ENCODE results near the gene OGFRL1. TPM values are rescaled to one million over a fixed set of nuclear protein-coding genes. Genes with fewer than 3 reads are reported as not detected.
"Not testable (repeated sequence)": the region's sequence is repeated elsewhere in the genome, so short reads cannot be mapped to it uniquely, and the experiment has no call there.

The OGFRL1 gene
- polyA plus RNA-seq, 4 donors = 0.22 to 6.8 (median 2.7) TPM

DNA sequence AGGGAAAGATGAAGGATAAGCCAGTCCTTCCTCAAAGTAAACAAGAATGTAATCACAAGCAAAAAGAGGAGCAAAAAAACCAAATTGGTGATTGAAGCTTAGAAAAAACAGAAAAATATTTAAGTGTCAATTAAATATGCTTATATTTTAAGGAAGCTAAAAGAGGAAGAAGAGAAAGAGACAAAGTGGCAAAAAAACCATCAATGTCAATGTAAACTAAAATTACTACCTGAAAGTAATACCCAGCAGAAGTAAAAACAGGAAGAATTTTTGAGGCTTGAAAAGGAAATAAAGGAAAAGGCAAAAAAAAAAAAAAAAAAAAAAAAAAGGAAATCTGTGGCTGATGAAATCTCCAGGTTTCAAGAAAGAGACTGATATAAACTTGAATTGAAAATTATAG, 36.2 kb upstream of the OGFRL1 start:
- no peak for DNase-seq
- FAIRE-seq = no peak
- no peaks in the 10 kb centered on the region for H3K27me3 ChIP-seq (ENCODE audit: control insufficient read depth in 3 of 3, insufficient read depth in 3 of 3, low read length in 3 of 3)

DNA sequence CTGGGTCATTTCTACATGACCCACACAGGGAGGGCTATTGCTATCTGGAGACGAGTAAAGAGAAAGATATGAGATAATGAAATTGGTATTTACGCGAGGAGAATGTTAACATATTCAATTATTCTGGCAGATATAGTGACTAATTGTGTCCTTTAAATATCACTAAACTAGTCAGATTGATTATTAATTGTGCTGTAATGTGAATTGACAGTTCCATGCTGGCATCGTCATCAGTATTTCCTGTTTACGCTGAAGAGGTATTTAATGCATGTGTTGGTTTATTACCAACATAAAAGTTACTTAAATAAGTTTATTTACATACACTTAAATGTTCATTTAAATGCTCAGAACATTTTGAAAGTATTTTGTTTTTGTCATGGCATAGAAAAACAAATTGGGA, 35.7 kb upstream of the OGFRL1 start:
- FAIRE-seq = no peak
- H3K4me3 ChIP-seq (ENCODE audit: low read depth in 1 of 3, low read length in 3 of 3) = no peak overlapping the region

More for the DNA sequence above, 36.2 kb upstream of the OGFRL1 start:
- Histone ChIP-seq H3K9me3 (ENCODE audit: control insufficient read depth in 2 of 2, insufficient read depth in 1 of 2, low read depth in 1 of 2, low read length in 1 of 2) (no peaks in the 10 kb centered on the region), H3K4me3 (ENCODE audit: low read depth in 1 of 3, low read length in 3 of 3) (no peak overlapping the region), H3K4me1 (ENCODE audit: control insufficient read depth in 3 of 3, insufficient read depth in 2 of 3, low read depth in 1 of 3, low read length in 2 of 3) (no peaks in the 10 kb centered on the region), H3K36me3 (ENCODE audit: control insufficient read depth in 3 of 3, insufficient read depth in 2 of 3, low read depth in 1 of 3, low read length in 3 of 3) (no peaks in the 10 kb centered on the region), H3K27ac (ENCODE audit: low read depth in 1 of 3, low read length in 2 of 3) (no peak overlapping the region)

DNA sequence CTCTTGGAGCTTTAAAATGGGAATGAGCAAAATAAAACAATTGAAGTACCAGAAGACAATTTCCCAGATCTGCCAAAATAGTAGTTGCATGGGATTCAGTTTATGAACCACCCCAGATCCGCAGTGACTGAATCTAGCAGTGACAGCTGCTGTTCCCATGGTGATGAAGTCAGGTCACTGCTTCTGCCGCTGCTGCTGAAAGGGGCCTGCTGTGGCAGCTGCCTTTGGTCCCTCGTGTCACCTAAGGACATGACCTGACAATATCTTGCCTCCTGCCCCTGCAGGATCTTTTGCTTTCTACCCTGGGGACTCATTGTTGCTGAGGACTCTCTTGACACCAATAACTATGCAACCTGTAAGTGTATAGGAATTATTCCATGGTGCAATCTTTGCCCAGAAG, 34.3 kb upstream of the OGFRL1 start:
- H3K36me3 ChIP-seq (ENCODE audit: control insufficient read depth in 3 of 3, insufficient read depth in 2 of 3, low read depth in 1 of 3, low read length in 3 of 3) = no peaks in the 10 kb centered on the region
- no peak overlapping the region for H3K27ac ChIP-seq (ENCODE audit: low read depth in 1 of 3, low read length in 2 of 3)
- no peak for DNase-seq
- no peak for FAIRE-seq
- no peaks in the 10 kb centered on the region for H3K27me3 ChIP-seq (ENCODE audit: control insufficient read depth in 3 of 3, insufficient read depth in 3 of 3, low read length in 3 of 3)
- H3K9me3 ChIP-seq (ENCODE audit: control insufficient read depth in 2 of 2, insufficient read depth in 1 of 2, low read depth in 1 of 2, low read length in 1 of 2) = no peaks in the 10 kb centered on the region
- 19 to 33% (median 29%) methylated on average over 3 of the region's 3 CpGs for WGBS, 3 donors
- no peaks in the 10 kb centered on the region for H3K4me1 ChIP-seq (ENCODE audit: control insufficient read depth in 3 of 3, insufficient read depth in 2 of 3, low read depth in 1 of 3, low read length in 2 of 3)
- H3K4me3 ChIP-seq (ENCODE audit: low read depth in 1 of 3, low read length in 3 of 3) = no peak overlapping the region

More for the DNA sequence above, 35.7 kb upstream of the OGFRL1 start:
- no peak for DNase-seq
- Histone ChIP-seq H3K9me3 (ENCODE audit: control insufficient read depth in 2 of 2, insufficient read depth in 1 of 2, low read depth in 1 of 2, low read length in 1 of 2) (no peaks in the 10 kb centered on the region), H3K27me3 (ENCODE audit: control insufficient read depth in 3 of 3, insufficient read depth in 3 of 3, low read length in 3 of 3) (no peaks in the 10 kb centered on the region), H3K27ac (ENCODE audit: low read depth in 1 of 3, low read length in 2 of 3) (no peak overlapping the region), H3K36me3 (ENCODE audit: control insufficient read depth in 3 of 3, insufficient read depth in 2 of 3, low read depth in 1 of 3, low read length in 3 of 3) (no peaks in the 10 kb centered on the region), H3K4me1 (ENCODE audit: control insufficient read depth in 3 of 3, insufficient read depth in 2 of 3, low read depth in 1 of 3, low read length in 2 of 3) (no peaks in the 10 kb centered on the region)
- 41 to 53% (median 42%) methylated on average over 5 of the region's 5 CpGs for WGBS, 3 donors

DNA sequence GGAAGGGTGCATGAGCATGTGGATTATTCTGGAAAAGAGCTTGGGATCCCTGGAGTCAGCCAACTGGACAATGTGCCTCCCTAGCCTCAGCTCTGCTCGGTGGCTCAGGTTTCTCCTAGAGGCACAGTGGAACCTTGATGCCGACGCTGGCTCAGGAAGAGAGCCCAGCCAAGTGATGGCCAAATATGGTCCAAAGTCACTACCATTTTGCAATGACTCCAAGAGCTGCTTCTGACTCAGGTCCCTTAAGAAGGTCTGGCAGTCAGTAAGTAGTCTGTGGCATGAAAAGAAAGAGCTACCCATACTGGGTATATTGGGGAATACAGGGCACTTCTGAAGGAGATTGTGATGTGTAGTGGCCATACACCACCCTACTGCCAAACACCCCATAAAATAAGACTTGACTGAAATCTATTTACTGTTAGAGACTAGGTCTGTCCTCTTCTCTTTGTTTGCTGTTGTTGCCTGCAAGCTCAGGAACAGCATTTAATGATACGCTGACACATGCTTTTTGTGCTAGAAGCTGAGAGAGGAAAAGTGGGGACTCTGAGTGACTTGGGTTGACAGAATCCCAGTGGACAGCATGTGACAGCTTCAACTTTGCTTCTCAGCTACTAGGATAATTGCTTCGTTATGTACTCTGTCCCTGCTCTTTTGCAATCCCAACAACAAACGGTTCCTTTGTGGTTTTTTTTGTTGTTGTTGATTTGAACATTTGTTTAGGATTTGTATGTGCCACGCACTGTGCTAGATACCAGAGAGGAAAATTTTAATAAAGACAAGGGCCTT, 30.3 kb upstream of the OGFRL1 start:
- Histone ChIP-seq H3K4me1 (ENCODE audit: control insufficient read depth in 3 of 3, insufficient read depth in 2 of 3, low read depth in 1 of 3, low read length in 2 of 3) (no peaks in the 10 kb centered on the region), H3K27me3 (ENCODE audit: control insufficient read depth in 3 of 3, insufficient read depth in 3 of 3, low read length in 3 of 3) (no peaks in the 10 kb centered on the region), H3K9me3 (ENCODE audit: control insufficient read depth in 2 of 2, insufficient read depth in 1 of 2, low read depth in 1 of 2, low read length in 1 of 2) (no peaks in the 10 kb centered on the region), H3K36me3 (ENCODE audit: control insufficient read depth in 3 of 3, insufficient read depth in 2 of 3, low read depth in 1 of 3, low read length in 3 of 3) (no peaks in the 10 kb centered on the region), H3K27ac (ENCODE audit: low read depth in 1 of 3, low read length in 2 of 3) (no peak overlapping the region), H3K4me3 (ENCODE audit: low read depth in 1 of 3, low read length in 3 of 3) (no peak overlapping the region)
- FAIRE-seq (no peak), DNase-seq (no peak)
- WGBS, 3 donors = 69 to 81% (median 72%) methylated on average over 7 of the region's 7 CpGs

DNA sequence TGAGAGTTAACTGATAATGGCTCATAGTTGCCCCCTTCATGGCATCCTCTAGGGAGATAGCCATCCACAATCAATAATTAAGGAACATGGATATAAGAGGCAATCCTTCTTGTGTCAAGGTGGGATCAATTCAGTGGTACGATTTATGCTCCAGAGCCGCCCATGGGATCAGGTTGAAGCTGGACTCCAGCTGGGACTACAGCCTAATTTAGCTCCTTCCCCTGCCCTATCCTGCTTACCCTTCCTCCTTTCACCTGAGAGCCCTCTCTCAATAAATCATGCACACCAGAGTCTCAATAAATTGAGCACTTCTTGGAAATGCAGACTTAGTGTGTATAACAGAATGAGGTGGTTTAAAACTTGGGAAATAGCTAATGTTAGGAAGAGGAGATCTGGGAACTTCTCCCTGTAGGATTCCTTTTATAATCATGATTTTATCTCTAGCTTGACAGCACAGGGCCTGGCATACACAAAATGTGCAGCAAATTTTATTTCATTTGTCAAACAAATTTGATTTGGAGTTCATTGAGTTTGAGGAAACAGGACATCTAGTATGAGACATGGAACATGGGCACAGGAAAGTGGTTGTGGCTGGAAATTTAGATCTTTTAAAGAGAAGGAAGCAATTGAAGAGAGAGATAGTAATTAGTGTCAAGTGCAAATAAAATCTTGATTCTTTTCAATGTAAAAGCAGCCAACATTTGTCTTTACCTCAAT, 28.6 kb upstream of the OGFRL1 start:
- Histone ChIP-seq H3K4me3 (ENCODE audit: low read depth in 1 of 3, low read length in 3 of 3) (no peak overlapping the region), H3K36me3 (ENCODE audit: control insufficient read depth in 3 of 3, insufficient read depth in 2 of 3, low read depth in 1 of 3, low read length in 3 of 3) (no peaks in the 10 kb centered on the region), H3K27me3 (ENCODE audit: control insufficient read depth in 3 of 3, insufficient read depth in 3 of 3, low read length in 3 of 3) (no peaks in the 10 kb centered on the region), H3K27ac (ENCODE audit: low read depth in 1 of 3, low read length in 2 of 3) (no peak overlapping the region), H3K4me1 (ENCODE audit: control insufficient read depth in 3 of 3, insufficient read depth in 2 of 3, low read depth in 1 of 3, low read length in 2 of 3) (no peaks in the 10 kb centered on the region), H3K9me3 (ENCODE audit: control insufficient read depth in 2 of 2, insufficient read depth in 1 of 2, low read depth in 1 of 2, low read length in 1 of 2) (no peaks in the 10 kb centered on the region)
- no peak for FAIRE-seq
- DNase-seq = no peak
- WGBS, 3 donors = 85 to 93% (median 89%) methylated on average over 2 of the region's 2 CpGs

DNA sequence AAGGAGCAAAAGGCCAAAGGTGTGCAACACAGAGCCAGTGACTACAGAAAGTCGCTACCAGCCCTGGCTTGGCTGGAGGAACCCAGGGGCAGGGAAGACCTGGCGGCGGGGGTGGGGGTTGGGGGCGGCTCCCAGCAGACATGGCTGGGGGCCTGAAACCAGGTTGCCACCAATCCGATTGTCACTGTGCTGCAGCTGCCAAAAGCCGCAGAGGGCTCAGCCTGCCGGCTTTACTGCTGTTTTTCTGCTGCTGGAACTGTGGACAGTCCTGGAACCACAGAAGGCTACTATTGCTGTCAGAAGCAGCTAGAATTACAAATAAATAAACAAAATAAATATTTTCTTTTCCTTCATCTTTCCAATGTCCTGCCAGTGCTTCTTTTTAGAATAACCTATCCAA, 25.7 kb upstream of the OGFRL1 start:
- WGBS, 3 donors = 77 to 89% (median 78%) methylated on average over 7 of the region's 7 CpGs
- Histone ChIP-seq H3K27ac (ENCODE audit: low read depth in 1 of 3, low read length in 2 of 3) (no peak overlapping the region), H3K9me3 (ENCODE audit: control insufficient read depth in 2 of 2, insufficient read depth in 1 of 2, low read depth in 1 of 2, low read length in 1 of 2) (no peaks in the 10 kb centered on the region), H3K27me3 (ENCODE audit: control insufficient read depth in 3 of 3, insufficient read depth in 3 of 3, low read length in 3 of 3) (no peaks in the 10 kb centered on the region), H3K4me3 (ENCODE audit: low read depth in 1 of 3, low read length in 3 of 3) (no peak overlapping the region), H3K4me1 (ENCODE audit: control insufficient read depth in 3 of 3, insufficient read depth in 2 of 3, low read depth in 1 of 3, low read length in 2 of 3) (no peaks in the 10 kb centered on the region), H3K36me3 (ENCODE audit: control insufficient read depth in 3 of 3, insufficient read depth in 2 of 3, low read depth in 1 of 3, low read length in 3 of 3) (no peaks in the 10 kb centered on the region)
- FAIRE-seq = no peak
- no peak for DNase-seq

DNA sequence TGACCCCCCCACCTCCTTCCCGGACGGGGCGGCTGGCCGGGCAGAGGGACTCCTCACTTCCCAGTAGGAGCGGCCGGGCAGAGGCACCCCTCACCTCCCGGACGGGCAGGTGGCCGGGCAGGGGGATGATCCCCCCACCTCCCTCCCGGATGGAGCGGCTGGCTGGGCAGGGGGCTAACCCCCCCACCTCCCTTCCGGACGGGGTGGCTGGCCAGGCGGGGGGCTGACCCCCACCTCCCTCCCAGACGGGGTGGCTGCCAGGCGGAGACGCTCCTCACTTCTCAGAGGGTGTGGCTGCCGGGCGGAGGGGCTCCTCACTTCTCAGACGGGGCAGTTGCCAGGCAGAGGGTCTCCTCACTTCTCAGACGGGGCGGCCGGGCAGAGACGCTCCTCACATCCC, 22.2 kb upstream of the OGFRL1 start:
- not testable (repeated sequence) for H3K27ac ChIP-seq (ENCODE audit: low read depth in 1 of 3, low read length in 2 of 3); FAIRE-seq; H3K4me3 ChIP-seq (ENCODE audit: low read depth in 1 of 3, low read length in 3 of 3); H3K36me3 ChIP-seq (ENCODE audit: control insufficient read depth in 3 of 3, insufficient read depth in 2 of 3, low read depth in 1 of 3, low read length in 3 of 3); H3K27me3 ChIP-seq (ENCODE audit: control insufficient read depth in 3 of 3, insufficient read depth in 3 of 3, low read length in 3 of 3); DNase-seq; H3K4me1 ChIP-seq (ENCODE audit: control insufficient read depth in 3 of 3, insufficient read depth in 2 of 3, low read depth in 1 of 3, low read length in 2 of 3)
- H3K9me3 ChIP-seq (ENCODE audit: control insufficient read depth in 2 of 2, insufficient read depth in 1 of 2, low read depth in 1 of 2, low read length in 1 of 2) = peaks cover 0 to 12% of the 10 kb centered on the region in 2 donors
- 93 to 100% (median 95%) methylated on average over 8 to 24 of the region's 24 CpGs for WGBS, 3 donors

DNA sequence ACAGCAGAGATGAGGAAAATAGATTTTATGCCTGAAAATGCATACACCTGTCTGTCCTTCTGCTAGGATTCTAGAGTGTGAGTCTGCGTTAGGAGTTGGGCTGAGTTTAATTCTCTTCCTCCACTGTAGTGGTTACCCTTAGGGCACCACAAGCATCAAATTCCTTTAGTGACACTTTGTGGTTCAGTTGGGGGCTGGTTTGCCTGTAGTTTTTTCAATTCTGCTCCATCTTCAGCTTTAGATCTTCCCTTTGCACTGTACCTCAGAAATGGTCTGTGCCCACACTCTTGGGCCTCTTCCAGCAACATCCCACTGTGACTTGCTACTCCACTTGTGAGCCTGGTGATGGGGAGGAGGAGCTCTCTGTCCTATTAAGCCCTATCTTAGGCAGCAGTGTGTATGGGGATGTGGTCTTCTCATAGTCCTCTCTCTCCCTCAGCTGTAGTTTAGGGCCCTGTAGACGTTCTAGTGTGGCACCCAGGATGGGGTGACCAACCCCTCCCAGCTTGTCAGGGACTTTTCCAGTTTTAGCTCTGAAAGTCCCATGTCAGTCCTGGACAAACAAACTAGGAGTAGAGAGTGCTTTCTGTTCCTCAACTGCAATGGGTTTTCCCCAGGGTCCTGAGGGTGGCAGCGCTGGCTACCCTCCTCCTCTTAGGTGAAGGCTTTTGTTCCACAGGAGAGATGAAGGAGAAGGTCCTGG, 19.7 kb upstream of the OGFRL1 start:
- FAIRE-seq (no peak), DNase-seq (no peak)
- Histone ChIP-seq H3K36me3 (ENCODE audit: control insufficient read depth in 3 of 3, insufficient read depth in 2 of 3, low read depth in 1 of 3, low read length in 3 of 3) (no peaks in the 10 kb centered on the region), H3K27me3 (ENCODE audit: control insufficient read depth in 3 of 3, insufficient read depth in 3 of 3, low read length in 3 of 3) (no peaks in the 10 kb centered on the region), H3K9me3 (ENCODE audit: control insufficient read depth in 2 of 2, insufficient read depth in 1 of 2, low read depth in 1 of 2, low read length in 1 of 2) (peaks cover 0 to 13% of the 10 kb centered on the region in 2 donors), H3K4me3 (ENCODE audit: low read depth in 1 of 3, low read length in 3 of 3) (no peak overlapping the region), H3K27ac (ENCODE audit: low read depth in 1 of 3, low read length in 2 of 3) (no peak overlapping the region), H3K4me1 (ENCODE audit: control insufficient read depth in 3 of 3, insufficient read depth in 2 of 3, low read depth in 1 of 3, low read length in 2 of 3) (no peaks in the 10 kb centered on the region)
- WGBS, 3 donors = 55 to 64% (median 63%) methylated on average over 3 of the region's 3 CpGs
